HCT116 (cell line): ENCODE results near the gene COMMD1. TPM values are rescaled to one million over a fixed set of nuclear protein-coding genes. Genes with fewer than 3 reads are reported as not detected.

ENCODE experiments used
- ATAC-seq: fragments of 200-7000 bp; cut with Tn5 transposase; 2 replicates; pipeline ENCODE4 v1.9.1; 2020; ENCODE audit warnings: mild to moderate bottlenecking, moderate library complexity
- BruUV-seq: library from RNA; stranded (reverse); fragments of 400-500 nt; replicated peaks from 2 replicates; lab custom pipeline; 2021; lab: Mats Ljungman, UMichigan
- CTCF ChIA-PET: fragments of 300-600 bp; sonication (Branson Sonifier 250); formaldehyde crosslinking; loops from one replicate; lab custom pipeline; 2021; ENCODE audit warnings: antibody characterized with exemption; lab: Charles Lee
- POLR2A ChIA-PET: fragments of 300-600, 350-600 bp; sonication (Branson Sonifier 250); formaldehyde crosslinking; loops from one replicate; lab custom pipeline; 2021; ENCODE audit warnings: antibody characterized with exemption; lab: Charles Lee
- RAD21 ChIA-PET, 2 experiments: fragments of 300-600 bp; sonication (Branson Sonifier 250); formaldehyde crosslinking; loops; one replicate each; lab custom pipeline; 2023; ENCODE audit warnings: low total read pairs in 2 of 2; ENCODE audit not compliant: uncharacterized antibody in 2 of 2, unreplicated experiment in 2 of 2, low non-redundant PET in 1 of 2; lab: Charles Lee
- DNase-seq: peaks from one replicate; pipeline ENCODE4 v3.0.0-alpha.2; 2010; ENCODE audit warnings: low read depth, low spot score
- H2AFZ ChIP-seq: fragments of 200-600 bp; shearing (Covaris generic), sonication (generic); 2 replicates; pipeline ENCODE4 v1.6.1; 2017; ENCODE audit warnings: low read depth, mixed run types, mixed read lengths, antibody characterized with exemption, low read length; ENCODE audit not compliant: poor library complexity, severe bottlenecking
- H3K27ac ChIP-seq: 2 replicates; pipeline ENCODE4 v1.5.1; 2012; ENCODE audit warnings: low read depth, low read length
- H3K27me3 ChIP-seq: fragments of 200-600 bp; sonication (generic); 2 replicates; pipeline ENCODE4 v1.6.1; 2016; ENCODE audit warnings: mixed run types, low read length, mixed read lengths; ENCODE audit not compliant: insufficient read depth
- H3K36me3 ChIP-seq, 2 experiments: fragments of 200-500 bp in 1 of 2; fragments of 200-600 bp in 1 of 2; sonication (Bioruptor generic) in 1 of 2; sonication (generic) in 1 of 2; 2 replicates each; pipeline versions ENCODE4 v1.5.1 to v1.6.1; 2014 to 2016; ENCODE audit warnings: low read length in 2 of 2, inconsistent platforms in 1 of 2, mixed read lengths in 1 of 2, mixed run types in 1 of 2; ENCODE audit not compliant: insufficient read depth in 2 of 2, control insufficient read depth in 1 of 2
- H3K4me1 ChIP-seq, 2 experiments: fragments of 200-600 bp in 1 of 2; sonication (generic) in 1 of 2; 2 replicates each; pipeline versions ENCODE4 v1.5.1 to v1.6.1; 2012 to 2017; ENCODE audit warnings: low read length in 2 of 2, inconsistent platforms in 1 of 2, mild to moderate bottlenecking in 1 of 2, mixed read lengths in 1 of 2, mixed run types in 1 of 2, moderate library complexity in 1 of 2; ENCODE audit not compliant: insufficient read depth in 2 of 2, control insufficient read depth in 1 of 2
- H3K4me2 ChIP-seq: fragments of 200-600 bp; sonication (generic); 2 replicates; pipeline ENCODE4 v1.6.1; 2017; ENCODE audit warnings: mixed run types, low read length, mixed read lengths
- H3K4me3 ChIP-seq, 2 experiments: fragments of 200-600 bp in 1 of 2; sonication (generic) in 1 of 2; replicated peaks in 1 of 2; 2 replicates each; pipeline ENCODE4 v1.5.1; 2011 to 2016; ENCODE audit warnings: low read length in 2 of 2, control low read depth in 1 of 2, low read depth in 1 of 2, mild to moderate bottlenecking in 1 of 2, mixed read lengths in 1 of 2, mixed run types in 1 of 2
- H3K79me2 ChIP-seq: fragments of 200-600 bp; sonication (generic); 2 replicates; pipeline ENCODE4 v1.6.1; 2017; ENCODE audit warnings: mild to moderate bottlenecking, mixed run types, low read length, moderate library complexity, mixed read lengths; ENCODE audit not compliant: insufficient read depth
- H3K9ac ChIP-seq: fragments of 200-600 bp; sonication (generic); 2 replicates; pipeline ENCODE4 v1.6.1; 2016; ENCODE audit warnings: low read length, mixed read lengths
- H3K9me2 ChIP-seq: fragments of 200-600 bp; sonication (generic), shearing (Covaris generic); 2 replicates; pipeline ENCODE4 v1.6.1; 2017; ENCODE audit warnings: mixed run types, mild to moderate bottlenecking, moderate library complexity; ENCODE audit not compliant: insufficient read depth
- H3K9me3 ChIP-seq, 2 experiments: fragments of 200-500 bp in 1 of 2; fragments of 200-600 bp in 1 of 2; sonication (Bioruptor generic) in 1 of 2; sonication (generic) in 1 of 2; 2 replicates each; pipeline ENCODE4 v1.6.1; 2014 to 2017; ENCODE audit warnings: low read length in 2 of 2, mixed read lengths in 2 of 2, inconsistent platforms in 1 of 2, low read depth in 1 of 2, mild to moderate bottlenecking in 1 of 2, mixed run types in 1 of 2, moderate library complexity in 1 of 2; ENCODE audit not compliant: control insufficient read depth in 1 of 2, insufficient read depth in 1 of 2
- H4K20me1 ChIP-seq: fragments of 200-600 bp; sonication (generic), shearing (Covaris generic); 2 replicates; pipeline ENCODE4 v1.6.1; 2017; ENCODE audit warnings: mixed run types, mild to moderate bottlenecking, moderate library complexity; ENCODE audit not compliant: insufficient read depth
- EGR1 ChIP-seq: IDR thresholded peaks from 2 replicates; pipeline ENCODE4 v1.6.1; 2012; ENCODE audit warnings: low read depth
- ELF1 ChIP-seq: IDR thresholded peaks from 2 replicates; pipeline ENCODE4 v1.6.1; 2012; ENCODE audit warnings: low read depth, borderline replicate concordance
- EZH2 ChIP-seq: fragments of 200-600 bp; sonication (generic); IDR thresholded peaks from 2 replicates; pipeline ENCODE4 v1.6.1; 2017; ENCODE audit warnings: antibody characterized with exemption, mixed run types
- FOSL1 ChIP-seq: IDR thresholded peaks from 2 replicates; pipeline ENCODE4 v1.6.1; 2012; ENCODE audit warnings: low read depth
- POLR2A ChIP-seq: IDR thresholded peaks from 2 replicates; pipeline ENCODE4 v1.7.0; 2011; ENCODE audit warnings: borderline replicate concordance; ENCODE audit not compliant: insufficient read depth, insufficient read length; ENCODE audit errors: extremely low read depth
- SIN3A ChIP-seq: IDR thresholded peaks from 2 replicates; pipeline ENCODE4 v1.6.1; 2012; ENCODE audit warnings: low read depth
- TCF7L2 ChIP-seq: IDR thresholded peaks from 2 replicates; pipeline ENCODE4 v1.7.0; 2011; ENCODE audit warnings: borderline replicate concordance, inconsistent platforms; ENCODE audit not compliant: insufficient read depth, insufficient read length; ENCODE audit errors: extremely low read depth
- YY1 ChIP-seq: IDR thresholded peaks from 2 replicates; pipeline ENCODE4 v1.6.1; 2011; ENCODE audit warnings: low read length, low read depth, moderate library complexity, mild to moderate bottlenecking; ENCODE audit not compliant: insufficient replicate concordance; ENCODE audit errors: extremely low read depth
- ZBTB33 ChIP-seq: IDR thresholded peaks from 2 replicates; pipeline ENCODE4 v1.6.1; 2011; ENCODE audit warnings: mild to moderate bottlenecking, low read length, moderate library complexity; ENCODE audit not compliant: insufficient replicate concordance; ENCODE audit errors: extremely low read depth
- ZFX ChIP-seq: fragments of 450-650 bp; IDR thresholded peaks from 2 replicates; pipeline ENCODE4 v1.6.1; 2017
- ZNF274 ChIP-seq: fragments of 200-500 bp; sonication (Bioruptor generic); IDR thresholded peaks from 2 replicates; pipeline ENCODE4 v1.6.1; 2014; ENCODE audit warnings: mild to moderate bottlenecking, low read depth, low read length, inconsistent platforms
- intact Hi-C: fragments of 100-400 bp; cut with micrococcal nuclease; formaldehyde crosslinking; loops from 2 replicates; pipeline ENCODE4 v1.10.0; 2022
- total RNA-seq: library from RNA; stranded (reverse); gene quantifications from one replicate; pipeline ENCODE4 v1.2.1, GENCODE V29; 2021; ENCODE audit not compliant: unreplicated experiment
- TF ChIP-seq, protein P1 (sequence below), 3 experiments: fragments of 200-600 bp in 1 of 3; sonication (generic) in 1 of 3; IDR thresholded peaks in 2 of 3; conservative IDR thresholded peaks in 1 of 3; 2 replicates each; pipeline ENCODE4 v1.5.1; 2012 to 2017; ENCODE audit warnings: low read depth in 2 of 3, low read length in 2 of 3, antibody characterized with exemption in 1 of 3, borderline replicate concordance in 1 of 3, control low read depth in 1 of 3, mild to moderate bottlenecking in 1 of 3, mixed read lengths in 1 of 3, mixed run types in 1 of 3, moderate library complexity in 1 of 3; ENCODE audit not compliant: insufficient read depth in 1 of 3

The COMMD1 gene
- total RNA-seq, 1 experiment from 2014 or later: 16.1 TPM

- no peak overlapping the region for H3K27ac ChIP-seq
- no peaks in the 10 kb centered on the region for H3K4me1 ChIP-seq
- ChIA-PET RAD21 (no interaction called here), POLR2A (no interaction called here), CTCF (no interaction called here)
- no peaks in the 10 kb centered on the region for H3K9me3 ChIP-seq
- no peak overlapping the region for H3K4me2 ChIP-seq
- no peaks in the 10 kb centered on the region for H3K79me2 ChIP-seq
- no TSS peak for BruUV-seq
- H3K27me3 ChIP-seq: no peaks in the 10 kb centered on the region
- H2AFZ ChIP-seq: no peak overlapping the region
- no peaks in the 10 kb centered on the region for H4K20me1 ChIP-seq
- no peak overlapping the region for H3K4me3 ChIP-seq
- H3K9me2 ChIP-seq: no peaks in the 10 kb centered on the region
- H3K9ac ChIP-seq: no peak overlapping the region
- no peak for ATAC-seq
- no peak for DNase-seq
- intact Hi-C loops: no loop called here
- H3K36me3 ChIP-seq: no peaks in the 10 kb centered on the region
- TF ChIP-seq ZNF274 (no peak), POLR2A (no peak), EGR1 (no peak)
These were observed 212.7 kb downstream of the COMMD1 start for GRCh38 chr2:62118160-62118559.

DNA sequence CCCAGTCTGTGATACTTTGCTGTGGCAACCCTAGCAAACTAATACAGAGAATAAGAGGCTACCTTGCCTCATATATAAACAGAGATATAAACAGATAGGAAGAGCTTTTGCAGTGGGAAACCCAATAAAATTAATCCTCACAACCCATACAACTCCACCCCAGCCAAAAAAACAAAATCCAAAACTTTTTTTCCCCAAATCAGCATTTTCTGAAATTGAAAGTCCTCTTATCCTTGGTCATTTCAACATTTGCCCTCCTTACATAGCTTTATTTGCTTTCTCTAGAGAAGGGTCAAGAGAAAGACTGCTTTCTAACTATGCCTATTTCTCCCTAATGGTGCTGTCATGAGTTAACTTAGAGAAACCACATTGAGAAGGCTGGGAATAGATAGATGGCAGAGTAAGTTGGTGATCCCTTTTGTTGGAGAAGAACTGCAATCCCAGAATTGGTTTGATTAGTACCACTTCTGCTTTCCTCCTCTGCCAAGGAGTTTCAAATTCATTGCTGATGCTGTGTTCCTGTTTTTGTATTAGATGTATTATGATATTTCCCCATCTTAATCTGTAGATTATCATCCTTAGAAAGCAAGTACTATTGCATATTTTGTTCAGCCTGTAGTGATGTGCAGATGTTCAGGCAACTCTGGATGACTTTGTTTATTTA is 214.0 kb downstream of the COMMD1 start:
- Histone ChIP-seq H3K4me2 (no peak overlapping the region), H3K9me3 (no peaks in the 10 kb centered on the region), H2AFZ (no peak overlapping the region), H3K4me3 (no peak overlapping the region), H3K4me1 (no peaks in the 10 kb centered on the region), H3K27ac (no peak overlapping the region), H3K36me3 (no peaks in the 10 kb centered on the region), H3K9ac (no peak overlapping the region), H3K27me3 (no peaks in the 10 kb centered on the region), H3K79me2 (no peaks in the 10 kb centered on the region), H4K20me1 (no peaks in the 10 kb centered on the region), H3K9me2 (no peaks in the 10 kb centered on the region)
- CTCF ChIA-PET: no interaction called here
- BruUV-seq: no TSS peak
- no peak for DNase-seq
- TF ChIP-seq FOSL1 (no peak), EZH2 (no peak), ZFX (no peak), ELF1 (no peak), SIN3A (no peak), ZNF274 (no peak), ZBTB33 (no peak), YY1 (no peak), TCF7L2 (no peak)
- TF ChIP-seq, protein P1, sequence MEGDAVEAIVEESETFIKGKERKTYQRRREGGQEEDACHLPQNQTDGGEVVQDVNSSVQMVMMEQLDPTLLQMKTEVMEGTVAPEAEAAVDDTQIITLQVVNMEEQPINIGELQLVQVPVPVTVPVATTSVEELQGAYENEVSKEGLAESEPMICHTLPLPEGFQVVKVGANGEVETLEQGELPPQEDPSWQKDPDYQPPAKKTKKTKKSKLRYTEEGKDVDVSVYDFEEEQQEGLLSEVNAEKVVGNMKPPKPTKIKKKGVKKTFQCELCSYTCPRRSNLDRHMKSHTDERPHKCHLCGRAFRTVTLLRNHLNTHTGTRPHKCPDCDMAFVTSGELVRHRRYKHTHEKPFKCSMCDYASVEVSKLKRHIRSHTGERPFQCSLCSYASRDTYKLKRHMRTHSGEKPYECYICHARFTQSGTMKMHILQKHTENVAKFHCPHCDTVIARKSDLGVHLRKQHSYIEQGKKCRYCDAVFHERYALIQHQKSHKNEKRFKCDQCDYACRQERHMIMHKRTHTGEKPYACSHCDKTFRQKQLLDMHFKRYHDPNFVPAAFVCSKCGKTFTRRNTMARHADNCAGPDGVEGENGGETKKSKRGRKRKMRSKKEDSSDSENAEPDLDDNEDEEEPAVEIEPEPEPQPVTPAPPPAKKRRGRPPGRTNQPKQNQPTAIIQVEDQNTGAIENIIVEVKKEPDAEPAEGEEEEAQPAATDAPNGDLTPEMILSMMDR (IDR thresholded peaks at IDR 0.05 in 2 of 3, conservative IDR thresholded peaks at IDR 0.05 in 1 of 3; ENCODE audit: borderline replicate concordance in 1 of 3, insufficient read depth in 1 of 3, low read depth in 2 of 3, low read length in 2 of 3): no peak
- POLR2A ChIA-PET: no interaction called here
- RAD21 ChIA-PET: no interaction called here
- ATAC-seq: no peak
- intact Hi-C loops: no loop called here
